Heart left ventricle (tissue), 16 donors: ENCODE data around the gene PLA2G2F. TPM values are rescaled to one million over a fixed set of nuclear protein-coding genes. Genes with fewer than 3 reads are reported as not detected.

Experiments
- ATAC-seq, 4 donors: fragments of 200-7000 bp; cut with Tn5 transposase; one replicate each; pipeline ENCODE4 v1.9.1; 2020 to 2022; ENCODE audit warnings: moderate library complexity in 4 of 4, mild to moderate bottlenecking in 3 of 4, moderate number of reproducible peaks in 1 of 4
- DNase-seq, 5 donors: peaks; one replicate each; pipeline ENCODE4 v3.0.0-alpha.2; 2020
- H3K27ac ChIP-seq, 12 donors: fragments of 200-600 bp; sonication (generic) in 4 of 12; one replicate each; pipeline versions ENCODE4 v1.5.0 to v1.8.0; 2016 to 2022; ENCODE audit warnings: mild to moderate bottlenecking in 2 of 12
- H3K27me3 ChIP-seq, 9 donors: fragments of 200-600 bp; sonication (generic) in 2 of 9; one replicate each; pipeline versions ENCODE4 v1.5.1 to v1.8.0; 2016 to 2022; ENCODE audit warnings: mild to moderate bottlenecking in 3 of 9
- H3K36me3 ChIP-seq, 9 donors: fragments of 200-600 bp; sonication (generic) in 2 of 9; one replicate each; pipeline versions ENCODE4 v1.5.0 to v1.8.0; 2018 to 2022; ENCODE audit warnings: mild to moderate bottlenecking in 2 of 9
- H3K4me1 ChIP-seq, 12 donors: fragments of 200-600 bp; sonication (generic) in 4 of 12; one replicate each; pipeline versions ENCODE4 v1.5.0 to v1.8.0; 2016 to 2022; ENCODE audit warnings: mild to moderate bottlenecking in 3 of 12
- H3K4me3 ChIP-seq, 12 donors: fragments of 200-600 bp; sonication (generic) in 4 of 12; one replicate each; pipeline versions ENCODE4 v1.5.0 to v1.8.0; 2017 to 2022; ENCODE audit warnings: mild to moderate bottlenecking in 9 of 12, moderate library complexity in 4 of 12
- H3K9me3 ChIP-seq, 12 donors: fragments of 200-600 bp; sonication (generic) in 4 of 12; one replicate each; pipeline versions ENCODE4 v1.5.0 to v1.8.0; 2016 to 2022; ENCODE audit warnings: mild to moderate bottlenecking in 1 of 12
- POLR2A ChIP-seq, 2 donors: fragments of 450-650 bp; IDR thresholded peaks; one replicate each; pipeline ENCODE4 v1.6.1; 2017; ENCODE audit warnings: antibody characterized with exemption in 2 of 2, mild to moderate bottlenecking in 2 of 2, moderate library complexity in 2 of 2
- WGBS, 4 donors: extraction: QIAGEN DNeasy Blood & Tissue Kit in 2 of 4; methylation state at CpG; one replicate each; pipeline versions ENCODE4 v1.1.5 to v1.1.7; 2013 to 2018; 5-methylcytosine and 5-hydroxymethylcytosine counted together
- intact Hi-C, 10 donors: fragments of 100-400 bp; cut with DNase I; formaldehyde crosslinking; loops; one replicate each; pipeline versions ENCODE4 v1.11.1 to v1.14.2; 2022
- polyA plus RNA-seq, 2 donors: library from polyadenylated mRNA; stranded (reverse); fragments of 200-250 nt; gene quantifications; one replicate each; pipeline ENCODE4 v1.2.3, GENCODE V29; 2013
- total RNA-seq, 9 donors: library from RNA; depleted of rRNA in 2 of 9; stranded (reverse); fragments of >200 nt in 2 of 9; fragmentation: NEBNext Ultra II Directional in 3 of 9; extraction: Animal tissue kit (Norgen Biotek cat#: 25700) in 3 of 9; gene quantifications; one replicate each; pipeline versions ENCODE4 v1.1.0 to v1.2.4, GENCODE V29; 2016 to 2023
- TF ChIP-seq, protein P1 (sequence below), 12 donors: fragments of 200-600 bp; sonication (generic) in 4 of 12; IDR thresholded peaks; one replicate each; pipeline versions ENCODE4 v1.5.0 to v1.8.0; 2018 to 2022; ENCODE audit warnings: antibody characterized with exemption in 12 of 12, mild to moderate bottlenecking in 5 of 12
- donor health status: ischemic (EF 13 %, LVEDD 7.1; RV severe dilation, severe dysfunction).
- donor health status: healthy with polysubstance abuse.
- donor health status: DM: no; HTN: yes; CAD: no.
- donor health status: DM: no; HTN: no; CAD: no.
- donor health status: ischemic (EF 25% LVEDD 6.9; RV normal size, moderate dysfunction).
- donor health status: ischemic (EF 25% LVEDD 5.7; RV mildly dilated, moderate dysfunction).
- donor health status: healthy.
- donor health status: DM: yes; HTN: yes; CAD: no.
- donor health status: ischemic (EF 35%, LVEDD 5.7; RV mildly dilated, moderate dysfunction).
- donor health status: nonischemic (EF 11% LVEDD 7.7; RV severe dilation, severe dysfunction).
- donor health status: DM: yes; HTN: yes; CAD: no.
- donor health status: PGD.
- donor health status: ischemic (EF 29% LVEDD 5.4; RV normal size, mild dysfunction).
- donor health status: nonischemic (EF 23%, LVEDD 6.1; RV moderate dilation, normal function).

The PLA2G2F gene
- total and polyA plus RNA-seq, 11 donors: not detected

DNA sequence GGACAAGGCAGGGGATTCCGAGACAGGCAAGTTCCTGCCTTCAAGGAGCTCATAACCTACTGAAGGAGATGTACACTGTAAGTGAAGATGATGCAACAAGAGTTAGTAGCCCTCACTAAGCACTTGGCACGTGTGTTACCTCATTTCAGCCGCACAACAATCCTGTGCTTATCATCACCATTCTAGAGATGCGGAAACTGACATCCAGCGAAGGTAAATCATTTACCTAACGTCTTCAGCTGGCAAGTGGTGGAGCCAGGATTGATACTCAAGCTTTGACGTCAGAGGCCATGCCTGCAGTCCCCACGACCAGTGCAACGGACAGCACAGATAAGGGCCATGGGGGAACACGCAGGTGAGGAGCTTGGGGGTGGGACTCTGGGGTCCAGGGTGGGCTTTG, 43.9 kb downstream of the PLA2G2F start:
- peaks cover 0 to 28% (median 10%) of the 10 kb centered on the region in 12 donors for H3K4me1 ChIP-seq
- no peaks in the 10 kb centered on the region for H3K36me3 ChIP-seq
- no peak for ATAC-seq
- WGBS, 4 donors: 77 to 85% (median 81%) methylated on average over 9 to 10 of the region's 10 CpGs
- peaks cover 0 to 33% (median 9%) of the 10 kb centered on the region in 9 donors for H3K27me3 ChIP-seq
- H3K9me3 ChIP-seq: no peaks in the 10 kb centered on the region
- DNase-seq: no peak
- H3K27ac ChIP-seq: peak overlapping the region in 1 of 12 donors; percentile 92
- H3K4me3 ChIP-seq: no peak overlapping the region
- TF ChIP-seq, protein P1, sequence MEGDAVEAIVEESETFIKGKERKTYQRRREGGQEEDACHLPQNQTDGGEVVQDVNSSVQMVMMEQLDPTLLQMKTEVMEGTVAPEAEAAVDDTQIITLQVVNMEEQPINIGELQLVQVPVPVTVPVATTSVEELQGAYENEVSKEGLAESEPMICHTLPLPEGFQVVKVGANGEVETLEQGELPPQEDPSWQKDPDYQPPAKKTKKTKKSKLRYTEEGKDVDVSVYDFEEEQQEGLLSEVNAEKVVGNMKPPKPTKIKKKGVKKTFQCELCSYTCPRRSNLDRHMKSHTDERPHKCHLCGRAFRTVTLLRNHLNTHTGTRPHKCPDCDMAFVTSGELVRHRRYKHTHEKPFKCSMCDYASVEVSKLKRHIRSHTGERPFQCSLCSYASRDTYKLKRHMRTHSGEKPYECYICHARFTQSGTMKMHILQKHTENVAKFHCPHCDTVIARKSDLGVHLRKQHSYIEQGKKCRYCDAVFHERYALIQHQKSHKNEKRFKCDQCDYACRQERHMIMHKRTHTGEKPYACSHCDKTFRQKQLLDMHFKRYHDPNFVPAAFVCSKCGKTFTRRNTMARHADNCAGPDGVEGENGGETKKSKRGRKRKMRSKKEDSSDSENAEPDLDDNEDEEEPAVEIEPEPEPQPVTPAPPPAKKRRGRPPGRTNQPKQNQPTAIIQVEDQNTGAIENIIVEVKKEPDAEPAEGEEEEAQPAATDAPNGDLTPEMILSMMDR (IDR thresholded peaks at IDR 0.05): no peak
- TF ChIP-seq POLR2A (IDR thresholded peaks at IDR 0.05): no peak
- intact Hi-C loops: no loop called here

DNA sequence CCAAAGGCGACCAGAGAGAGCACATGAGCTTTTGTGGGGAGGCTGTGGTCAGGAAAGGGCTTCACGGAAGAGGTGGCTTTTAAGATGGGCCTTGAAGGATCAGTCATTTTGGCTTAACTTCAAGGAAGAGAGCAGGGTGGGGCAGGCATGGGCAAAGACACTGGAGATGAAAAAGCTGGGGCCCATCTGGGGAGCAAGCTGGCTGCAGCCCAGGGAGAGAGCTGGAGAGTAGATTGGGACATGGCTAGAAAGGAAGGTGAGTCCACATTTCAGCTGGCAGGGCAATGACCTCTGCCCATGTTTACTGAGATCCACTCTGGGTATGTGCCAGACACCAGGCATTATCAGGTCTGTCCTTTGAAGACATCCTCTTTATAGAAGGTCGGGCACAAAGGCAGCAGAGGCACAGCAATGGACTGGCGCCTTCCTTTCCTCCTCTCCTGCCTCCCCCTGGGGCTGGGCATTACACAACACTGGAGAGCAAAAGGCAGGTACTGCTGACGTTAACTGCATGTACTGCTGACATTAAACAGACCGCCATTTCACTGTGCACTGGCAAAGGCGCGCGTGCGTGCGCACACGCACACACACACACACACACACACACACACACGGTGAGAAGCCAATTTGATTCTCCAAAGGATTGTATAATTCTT, 44.6 kb downstream of the PLA2G2F start:
- Histone ChIP-seq H3K27me3 (peaks cover 0 to 34% (median 9%) of the 10 kb centered on the region in 9 donors), H3K4me1 (peaks cover 0 to 35% (median 10%) of the 10 kb centered on the region in 12 donors), H3K36me3 (no peaks in the 10 kb centered on the region), H3K4me3 (no peak overlapping the region), H3K27ac (peak overlapping the region in 1 of 12 donors; percentile 92), H3K9me3 (no peaks in the 10 kb centered on the region)
- 70 to 72% (median 70%) methylated on average over 13 of the region's 13 CpGs for WGBS, 4 donors
- ATAC-seq (peak in 3 of 4 donors; percentile 54 to 65 (median 61)), DNase-seq (peak in 1 of 5 donors; percentile 50)
- intact Hi-C loops: no loop called here
- TF ChIP-seq, protein P1 (IDR thresholded peaks at IDR 0.05): no peak
- TF ChIP-seq POLR2A (IDR thresholded peaks at IDR 0.05): no peak

DNA sequence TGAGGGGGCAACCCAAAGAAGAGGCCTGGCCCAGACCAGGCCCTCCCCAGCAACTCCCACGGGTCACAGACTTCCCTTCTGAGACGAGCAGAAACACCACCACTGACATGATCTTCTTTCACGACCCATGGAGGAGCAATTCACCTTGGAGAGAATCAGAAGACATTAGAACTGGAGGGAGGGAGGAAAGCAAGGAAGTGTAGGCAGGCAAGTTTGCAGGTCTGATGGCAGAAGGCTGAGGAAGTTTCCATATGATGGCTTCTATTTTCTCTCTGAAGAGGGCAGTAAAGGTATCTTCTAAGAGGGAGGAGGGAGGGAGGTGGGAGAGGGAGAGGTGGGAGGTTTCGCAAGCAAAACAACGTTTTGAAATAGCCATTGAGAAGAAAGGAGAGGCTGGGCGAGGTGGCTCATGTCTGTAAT, 45.4 kb downstream of the PLA2G2F start:
- Histone ChIP-seq H3K27me3 (peaks cover 0 to 34% (median 9%) of the 10 kb centered on the region in 9 donors), H3K27ac (peak overlapping the region in 1 of 12 donors; percentile 92), H3K9me3 (no peaks in the 10 kb centered on the region), H3K4me1 (peaks cover 0 to 35% (median 10%) of the 10 kb centered on the region in 12 donors), H3K4me3 (no peak overlapping the region), H3K36me3 (no peaks in the 10 kb centered on the region)
- ATAC-seq: no peak
- 55 to 65% (median 59%) methylated on average over 6 of the region's 6 CpGs for WGBS, 4 donors
- intact Hi-C loops: no loop called here
- TF ChIP-seq, protein P1 (IDR thresholded peaks at IDR 0.05): no peak
- no peak for TF ChIP-seq POLR2A (IDR thresholded peaks at IDR 0.05)
- DNase-seq: no peak

DNA sequence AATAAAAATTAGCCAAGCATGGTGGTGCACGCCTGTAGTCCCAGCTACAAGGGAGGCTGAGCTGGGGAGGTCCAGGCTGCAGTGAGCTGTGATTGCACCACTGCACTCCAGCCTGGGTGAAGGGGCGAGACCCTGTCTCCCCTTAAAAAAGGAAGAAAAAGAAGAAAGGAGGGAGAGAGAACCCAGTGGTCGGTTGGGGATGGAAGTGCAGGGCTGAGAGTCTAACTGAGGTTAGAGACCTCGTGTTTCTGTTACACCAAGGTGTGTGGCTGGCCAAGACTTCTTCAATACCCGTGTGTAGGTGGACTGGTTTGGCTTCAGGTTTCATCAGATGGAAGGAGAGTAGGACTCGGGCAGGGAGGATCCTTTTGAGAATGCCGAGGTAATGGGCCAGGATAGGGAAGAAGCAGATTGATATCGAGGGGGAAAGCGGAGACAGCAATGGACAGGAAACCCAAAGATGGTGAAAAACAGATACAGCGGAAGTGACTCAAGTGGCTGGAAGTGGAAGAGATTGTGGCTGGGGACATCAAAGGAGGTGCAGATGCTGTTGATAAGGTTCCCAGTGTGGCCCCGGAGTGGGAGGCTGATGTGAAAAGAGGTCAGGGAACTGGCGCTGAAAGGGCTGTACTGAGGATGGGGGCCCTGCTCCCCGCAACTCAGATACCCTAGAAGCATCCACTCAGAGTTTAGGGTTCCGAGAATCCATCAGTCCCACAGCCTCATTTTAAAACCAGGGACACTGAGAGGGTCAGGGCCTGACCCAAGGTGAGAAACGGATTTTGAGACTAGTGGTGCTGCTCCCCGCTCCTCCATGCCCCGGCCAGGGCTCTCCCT, 46.1 kb downstream of the PLA2G2F start:
- DNase-seq (no peak), ATAC-seq (no peak)
- 51 to 68% (median 58%) methylated on average over 16 to 17 of the region's 17 CpGs for WGBS, 4 donors
- Histone ChIP-seq H3K4me1 (peaks cover 0 to 35% (median 10%) of the 10 kb centered on the region in 12 donors), H3K27me3 (peaks cover 0 to 34% (median 9%) of the 10 kb centered on the region in 9 donors), H3K9me3 (no peaks in the 10 kb centered on the region), H3K27ac (peak overlapping the region in 5 of 12 donors; percentile 23 to 92 (median 25)), H3K4me3 (peak overlapping the region in 9 of 12 donors; percentile 35 to 66 (median 56)), H3K36me3 (no peaks in the 10 kb centered on the region)
- no peak for TF ChIP-seq POLR2A (IDR thresholded peaks at IDR 0.05)
- TF ChIP-seq, protein P1 (IDR thresholded peaks at IDR 0.05): no peak
- intact Hi-C loops: no loop called here
